ENCODE measurements around the gene DDX10. TPM values are rescaled to one million over a fixed set of nuclear protein-coding genes. Genes with fewer than 3 reads are reported as not detected.

The DDX10 gene
- total RNA-seq, 1 donor from 2014 or later = 32.2 TPM

GRCh38 chr11:108780119-108780518 lies 115.2 kb downstream of the DDX10 start:
- Histone ChIP-seq H3K9me3 (ENCODE audit: insufficient read depth, low read depth, low read length) (no peaks in the 10 kb centered on the region), H3K27ac (ENCODE audit: low read depth, low read length) (no peak overlapping the region), H4K20me1 (ENCODE audit: insufficient read depth, low read length) (no peaks in the 10 kb centered on the region), H2AFZ (ENCODE audit: low read depth, low read length) (no peak overlapping the region), H3K9ac (ENCODE audit: low read length) (no peak overlapping the region), H3K4me1 (ENCODE audit: insufficient read depth, low read length) (no peaks in the 10 kb centered on the region), H3K36me3 (ENCODE audit: insufficient read depth, low read length) (no peaks in the 10 kb centered on the region), H3K27me3 (ENCODE audit: insufficient read depth, low read length) (no peaks in the 10 kb centered on the region), H3K4me3 (ENCODE audit: insufficient read depth, low read depth, low read length) (no peak overlapping the region), H3K79me2 (ENCODE audit: insufficient read depth, low read length) (peaks cover 54% of the 10 kb centered on the region), H3K4me2 (ENCODE audit: low read length) (no peak overlapping the region)
- H3K36me3 Mint-ChIP-seq (ENCODE audit: low read depth, unreplicated experiment) = peaks cover 12% of the 10 kb centered on the region
- no peak for FAIRE-seq
- no peaks in the 10 kb centered on the region for H3K27me3 Mint-ChIP-seq (ENCODE audit: low read depth, unreplicated experiment)
- H3K9me3 Mint-ChIP-seq (ENCODE audit: unreplicated experiment) = peaks cover 3% of the 10 kb centered on the region
- H3K4me3 Mint-ChIP-seq (ENCODE audit: unreplicated experiment) = no peak overlapping the region
- H3K4me1 Mint-ChIP-seq (ENCODE audit: low read depth, unreplicated experiment) = peaks cover 3% of the 10 kb centered on the region
- no peak for DNase-seq (ENCODE audit: low read depth)
- no peak overlapping the region for H3K27ac Mint-ChIP-seq (ENCODE audit: unreplicated experiment)
- TF ChIP-seq CTCF (IDR thresholded peaks at IDR 0.05; ENCODE audit: insufficient read depth, low read depth, low read length) = no peak
- no peak for TF ChIP-seq EZH2 (IDR thresholded peaks at IDR 0.05; ENCODE audit: insufficient read depth, low read length)

- H3K36me3 ChIP-seq (ENCODE audit: insufficient read depth, low read length) = no peaks in the 10 kb centered on the region
- Mint-ChIP-seq H3K4me1 (ENCODE audit: low read depth, unreplicated experiment) (peaks cover under 1% of the 10 kb centered on the region), H3K27me3 (ENCODE audit: low read depth, unreplicated experiment) (no peaks in the 10 kb centered on the region), H3K4me3 (ENCODE audit: unreplicated experiment) (no peak overlapping the region), H3K36me3 (ENCODE audit: low read depth, unreplicated experiment) (peaks cover 8% of the 10 kb centered on the region), H3K9me3 (ENCODE audit: unreplicated experiment) (peaks cover 3% of the 10 kb centered on the region), H3K27ac (ENCODE audit: unreplicated experiment) (no peak overlapping the region)
- peaks cover 5% of the 10 kb centered on the region for H4K20me1 ChIP-seq (ENCODE audit: insufficient read depth, low read length)
- no peaks in the 10 kb centered on the region for H3K4me1 ChIP-seq (ENCODE audit: insufficient read depth, low read length)
- no peak overlapping the region for H3K9ac ChIP-seq (ENCODE audit: low read length)
- H3K4me3 ChIP-seq (ENCODE audit: insufficient read depth, low read depth, low read length) = no peak overlapping the region
- H3K27me3 ChIP-seq (ENCODE audit: insufficient read depth, low read length) = no peaks in the 10 kb centered on the region
- no peak overlapping the region for H3K4me2 ChIP-seq (ENCODE audit: low read length)
- H2AFZ ChIP-seq (ENCODE audit: low read depth, low read length) = no peak overlapping the region
- no peak for DNase-seq (ENCODE audit: low read depth)
- H3K27ac ChIP-seq (ENCODE audit: low read depth, low read length) = no peak overlapping the region
- no peak for FAIRE-seq
- H3K9me3 ChIP-seq (ENCODE audit: insufficient read depth, low read depth, low read length) = no peaks in the 10 kb centered on the region
- TF ChIP-seq EZH2 (IDR thresholded peaks at IDR 0.05; ENCODE audit: insufficient read depth, low read length) (no peak), CTCF (IDR thresholded peaks at IDR 0.05; ENCODE audit: insufficient read depth, low read depth, low read length) (no peak)
- peaks cover 53% of the 10 kb centered on the region for H3K79me2 ChIP-seq (ENCODE audit: insufficient read depth, low read length)
Measured at GRCh38 chr11:108781946-108782345, 117.1 kb downstream of the DDX10 start.

- H3K9me3 Mint-ChIP-seq (ENCODE audit: unreplicated experiment) = peaks cover 3% of the 10 kb centered on the region
- Histone ChIP-seq H3K4me2 (ENCODE audit: low read length) (no peak overlapping the region), H3K79me2 (ENCODE audit: insufficient read depth, low read length) (peaks cover 71% of the 10 kb centered on the region), H3K4me3 (ENCODE audit: insufficient read depth, low read depth, low read length) (no peak overlapping the region), H4K20me1 (ENCODE audit: insufficient read depth, low read length) (peaks cover 11% of the 10 kb centered on the region), H3K4me1 (ENCODE audit: insufficient read depth, low read length) (no peaks in the 10 kb centered on the region), H3K27ac (ENCODE audit: low read depth, low read length) (no peak overlapping the region), H3K9ac (ENCODE audit: low read length) (no peak overlapping the region), H2AFZ (ENCODE audit: low read depth, low read length) (no peak overlapping the region), H3K36me3 (ENCODE audit: insufficient read depth, low read length) (no peaks in the 10 kb centered on the region), H3K9me3 (ENCODE audit: insufficient read depth, low read depth, low read length) (no peaks in the 10 kb centered on the region), H3K27me3 (ENCODE audit: insufficient read depth, low read length) (no peaks in the 10 kb centered on the region)
- no peak overlapping the region for H3K27ac Mint-ChIP-seq (ENCODE audit: unreplicated experiment)
- DNase-seq (ENCODE audit: low read depth) (no peak), FAIRE-seq (peak; percentile 62)
- H3K4me1 Mint-ChIP-seq (ENCODE audit: low read depth, unreplicated experiment) = peaks cover 7% of the 10 kb centered on the region
- H3K27me3 Mint-ChIP-seq (ENCODE audit: low read depth, unreplicated experiment) = no peaks in the 10 kb centered on the region
- no peak for TF ChIP-seq EZH2 (IDR thresholded peaks at IDR 0.05; ENCODE audit: insufficient read depth, low read length)
- no peak for TF ChIP-seq CTCF (IDR thresholded peaks at IDR 0.05; ENCODE audit: insufficient read depth, low read depth, low read length)
- H3K36me3 Mint-ChIP-seq (ENCODE audit: low read depth, unreplicated experiment) = no peaks in the 10 kb centered on the region
- no peak overlapping the region for H3K4me3 Mint-ChIP-seq (ENCODE audit: unreplicated experiment)
Measured at GRCh38 chr11:108786281-108786990, 121.6 kb downstream of the DDX10 start.
